ENCODE measurements around the gene NT5E. TPM values are rescaled to one million over a fixed set of nuclear protein-coding genes. Genes with fewer than 3 reads are reported as not detected.

Gene NT5E
- total RNA-seq, 3 donors from 2014 or later: 10.1 to 26.5 (median 11.4) TPM

GRCh38 chr6:85472744-85473143 lies 22.9 kb downstream of the NT5E start:
- Histone ChIP-seq H3K9me3 (peaks cover 9% of the 10 kb centered on the region in 2 donors), H3K4me1 (no peaks in the 10 kb centered on the region), H3K4me3 (no peak overlapping the region), H3K27me3 (no peaks in the 10 kb centered on the region), H3K27ac (no peak overlapping the region), H3K36me3 (no peaks in the 10 kb centered on the region)
- no peak for DNase-seq (ENCODE audit: low spot score in 2 of 2)
- intact Hi-C loops (cut with DNase I; ENCODE audit: low total_unique reads): no loop called here
- TF ChIP-seq POLR2AphosphoS5 (IDR thresholded peaks at IDR 0.05) (no peak), POLR2A (IDR thresholded peaks at IDR 0.05) (no peak), CTCF (IDR thresholded peaks at IDR 0.05) (no peak)

DNA sequence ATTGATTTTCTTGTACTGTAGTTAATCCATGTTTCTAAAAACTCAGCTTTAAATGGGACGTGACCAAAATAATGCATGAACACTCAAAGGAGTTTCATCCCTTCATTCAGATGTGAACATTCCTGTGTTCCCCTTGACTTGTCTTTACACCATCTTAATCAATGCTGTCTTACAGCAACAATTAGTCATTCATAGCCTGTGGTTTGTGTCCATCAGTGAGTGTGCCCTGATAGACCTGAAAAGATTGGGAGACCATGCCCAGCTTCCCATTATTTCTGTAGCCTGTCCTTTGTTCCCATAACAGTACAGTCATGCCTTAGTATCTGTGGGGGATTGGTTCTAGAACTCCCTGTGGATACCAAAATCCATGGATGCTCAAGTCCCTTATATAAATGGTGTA lies 23.9 kb downstream of the NT5E start:
- no peak for TF ChIP-seq CTCF (IDR thresholded peaks at IDR 0.05)
- TF ChIP-seq POLR2AphosphoS5 (IDR thresholded peaks at IDR 0.05): no peak
- no peak for TF ChIP-seq POLR2A (IDR thresholded peaks at IDR 0.05)
- DNase-seq (ENCODE audit: low spot score in 2 of 2): no peak
- intact Hi-C loops (cut with DNase I; ENCODE audit: low total_unique reads): no loop called here
- Histone ChIP-seq H3K4me3 (no peak overlapping the region), H3K27ac (no peak overlapping the region), H3K9me3 (peaks cover 9% of the 10 kb centered on the region in 2 donors), H3K27me3 (no peaks in the 10 kb centered on the region), H3K4me1 (no peaks in the 10 kb centered on the region), H3K36me3 (no peaks in the 10 kb centered on the region)

DNA sequence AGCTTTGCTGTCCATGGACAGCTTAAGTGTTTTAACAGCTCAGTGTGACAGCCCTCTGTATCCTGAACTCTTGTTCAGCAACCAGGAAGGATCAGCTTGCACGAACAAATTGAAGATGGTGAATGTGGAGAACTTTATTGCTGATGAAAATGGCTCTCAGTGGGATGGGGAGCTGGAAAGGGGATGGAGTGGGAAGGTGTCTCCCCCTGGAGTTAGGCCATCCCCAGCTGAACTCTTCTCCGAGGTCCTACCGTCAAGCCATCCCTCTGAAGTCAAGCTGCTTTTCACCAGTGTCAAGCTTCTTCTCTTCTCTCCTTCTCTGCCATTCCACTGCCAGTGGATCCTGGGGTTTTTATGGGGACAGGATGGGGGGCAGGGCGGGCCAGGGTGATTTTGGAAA lies 26.6 kb downstream of the NT5E start:
- Histone ChIP-seq H3K4me3 (no peak overlapping the region), H3K36me3 (no peaks in the 10 kb centered on the region), H3K4me1 (no peaks in the 10 kb centered on the region), H3K27me3 (no peaks in the 10 kb centered on the region), H3K9me3 (peaks cover 9% of the 10 kb centered on the region in 2 donors), H3K27ac (no peak overlapping the region)
- intact Hi-C loops (cut with DNase I; ENCODE audit: low total_unique reads): no loop called here
- no peak for DNase-seq (ENCODE audit: low spot score in 2 of 2)
- TF ChIP-seq POLR2AphosphoS5 (IDR thresholded peaks at IDR 0.05) (no peak), POLR2A (IDR thresholded peaks at IDR 0.05) (no peak), CTCF (IDR thresholded peaks at IDR 0.05) (no peak)

- no peak for DNase-seq (ENCODE audit: low spot score in 2 of 2)
These were observed 29.3 kb downstream of the NT5E start for GRCh38 chr6:85479208-85479607.

More at GRCh38 chr6:85479208-85479607, 29.3 kb downstream of the NT5E start:
- peaks cover 9% of the 10 kb centered on the region in 2 donors for H3K9me3 ChIP-seq
- no peaks in the 10 kb centered on the region for H3K27me3 ChIP-seq
- TF ChIP-seq POLR2A (IDR thresholded peaks at IDR 0.05) (no peak), CTCF (IDR thresholded peaks at IDR 0.05) (no peak), POLR2AphosphoS5 (IDR thresholded peaks at IDR 0.05) (no peak)
- intact Hi-C loops (cut with DNase I; ENCODE audit: low total_unique reads): no loop called here
- no peaks in the 10 kb centered on the region for H3K36me3 ChIP-seq
- H3K4me3 ChIP-seq: no peak overlapping the region
- H3K4me1 ChIP-seq: no peaks in the 10 kb centered on the region
- no peak overlapping the region for H3K27ac ChIP-seq
